ENCODE data around the gene RNF14. TPM values are rescaled to one million over a fixed set of nuclear protein-coding genes. Genes with fewer than 3 reads are reported as not detected.

The RNF14 gene
- total RNA-seq, 1 experiment from 2014 or later = 20.5 TPM

- ATAC-seq (peak; percentile 57), DNase-seq (ENCODE audit: low spot score) (peak; percentile 52)
- Mint-ChIP-seq H3K9me3 (no peaks in the 10 kb centered on the region), H3K4me1 (peaks cover 9% of the 10 kb centered on the region), H3K36me3 (peaks cover 17% of the 10 kb centered on the region), H3K27ac (peak within 1 kb of the TSS; percentile 86), H3K4me3 (peak within 1 kb of the TSS; percentile 81), H3K27me3 (ENCODE audit: low read depth) (peaks cover 2% of the 10 kb centered on the region; the same call in 1 of the 2 replicates)
- ChIA-PET CTCF (interaction anchor here (0.6 to 4.6 kb wide), 34 partner anchors 12 to 700 kb away, joined by 3 to 63 read pairs (median 6); partner anchors contain the start of genes DELE1, NDFIP1 and RNF14), POLR2A (interaction anchor here (0.8 to 1.4 kb wide), 4 partner anchors 12 to 131 kb away, joined by 3 to 4 read pairs (median 4); partner anchors contain the start of gene RNF14)
- TF ChIP-seq, protein P1, sequence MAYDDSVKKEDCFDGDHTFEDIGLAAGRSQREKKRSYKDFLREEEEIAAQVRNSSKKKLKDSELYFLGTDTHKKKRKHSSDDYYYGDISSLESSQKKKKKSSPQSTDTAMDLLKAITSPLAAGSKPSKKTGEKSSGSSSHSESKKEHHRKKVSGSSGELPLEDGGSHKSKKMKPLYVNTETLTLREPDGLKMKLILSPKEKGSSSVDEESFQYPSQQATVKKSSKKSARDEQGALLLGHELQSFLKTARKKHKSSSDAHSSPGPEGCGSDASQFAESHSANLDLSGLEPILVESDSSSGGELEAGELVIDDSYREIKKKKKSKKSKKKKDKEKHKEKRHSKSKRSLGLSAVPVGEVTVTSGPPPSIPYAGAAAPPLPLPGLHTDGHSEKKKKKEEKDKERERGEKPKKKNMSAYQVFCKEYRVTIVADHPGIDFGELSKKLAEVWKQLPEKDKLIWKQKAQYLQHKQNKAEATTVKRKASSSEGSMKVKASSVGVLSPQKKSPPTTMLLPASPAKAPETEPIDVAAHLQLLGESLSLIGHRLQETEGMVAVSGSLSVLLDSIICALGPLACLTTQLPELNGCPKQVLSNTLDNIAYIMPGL (CRISPR knock-in tag; IDR thresholded peaks at IDR 0.05) = 0 out of 2 replicates have a peak, but pooled peaks have one; percentile 17
- no peak for TF ChIP-seq TCF7 (CRISPR knock-in tag; IDR thresholded peaks at IDR 0.05; ENCODE audit: low read depth)
- TF ChIP-seq HMGA2 (CRISPR knock-in tag; IDR thresholded peaks at IDR 0.05) = no peak
- TF ChIP-seq PRDM15 (CRISPR knock-in tag; IDR thresholded peaks at IDR 0.05) = 0 out of 2 replicates have a peak, but pooled peaks have one; percentile 9
- TF ChIP-seq, protein P2, sequence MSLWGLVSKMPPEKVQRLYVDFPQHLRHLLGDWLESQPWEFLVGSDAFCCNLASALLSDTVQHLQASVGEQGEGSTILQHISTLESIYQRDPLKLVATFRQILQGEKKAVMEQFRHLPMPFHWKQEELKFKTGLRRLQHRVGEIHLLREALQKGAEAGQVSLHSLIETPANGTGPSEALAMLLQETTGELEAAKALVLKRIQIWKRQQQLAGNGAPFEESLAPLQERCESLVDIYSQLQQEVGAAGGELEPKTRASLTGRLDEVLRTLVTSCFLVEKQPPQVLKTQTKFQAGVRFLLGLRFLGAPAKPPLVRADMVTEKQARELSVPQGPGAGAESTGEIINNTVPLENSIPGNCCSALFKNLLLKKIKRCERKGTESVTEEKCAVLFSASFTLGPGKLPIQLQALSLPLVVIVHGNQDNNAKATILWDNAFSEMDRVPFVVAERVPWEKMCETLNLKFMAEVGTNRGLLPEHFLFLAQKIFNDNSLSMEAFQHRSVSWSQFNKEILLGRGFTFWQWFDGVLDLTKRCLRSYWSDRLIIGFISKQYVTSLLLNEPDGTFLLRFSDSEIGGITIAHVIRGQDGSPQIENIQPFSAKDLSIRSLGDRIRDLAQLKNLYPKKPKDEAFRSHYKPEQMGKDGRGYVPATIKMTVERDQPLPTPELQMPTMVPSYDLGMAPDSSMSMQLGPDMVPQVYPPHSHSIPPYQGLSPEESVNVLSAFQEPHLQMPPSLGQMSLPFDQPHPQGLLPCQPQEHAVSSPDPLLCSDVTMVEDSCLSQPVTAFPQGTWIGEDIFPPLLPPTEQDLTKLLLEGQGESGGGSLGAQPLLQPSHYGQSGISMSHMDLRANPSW (CRISPR knock-in tag; conservative IDR thresholded peaks at IDR 0.05; ENCODE audit: low read depth) = no peak
- TF ChIP-seq CREM (CRISPR knock-in tag; IDR thresholded peaks at IDR 0.05) = no peak
- TF ChIP-seq NR2C2 (CRISPR knock-in tag; IDR thresholded peaks at IDR 0.05) = no peak
- TF ChIP-seq SMAD4 (CRISPR knock-in tag; IDR thresholded peaks at IDR 0.05) = no peak
- TF ChIP-seq, protein P3, sequence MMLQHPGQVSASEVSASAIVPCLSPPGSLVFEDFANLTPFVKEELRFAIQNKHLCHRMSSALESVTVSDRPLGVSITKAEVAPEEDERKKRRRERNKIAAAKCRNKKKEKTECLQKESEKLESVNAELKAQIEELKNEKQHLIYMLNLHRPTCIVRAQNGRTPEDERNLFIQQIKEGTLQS (CRISPR knock-in tag; conservative IDR thresholded peaks at IDR 0.05) = no peak
- TF ChIP-seq, protein P4, sequence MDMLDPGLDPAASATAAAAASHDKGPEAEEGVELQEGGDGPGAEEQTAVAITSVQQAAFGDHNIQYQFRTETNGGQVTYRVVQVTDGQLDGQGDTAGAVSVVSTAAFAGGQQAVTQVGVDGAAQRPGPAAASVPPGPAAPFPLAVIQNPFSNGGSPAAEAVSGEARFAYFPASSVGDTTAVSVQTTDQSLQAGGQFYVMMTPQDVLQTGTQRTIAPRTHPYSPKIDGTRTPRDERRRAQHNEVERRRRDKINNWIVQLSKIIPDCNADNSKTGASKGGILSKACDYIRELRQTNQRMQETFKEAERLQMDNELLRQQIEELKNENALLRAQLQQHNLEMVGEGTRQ (CRISPR knock-in tag; IDR thresholded peaks at IDR 0.05) = peak; percentile 96
- TF ChIP-seq, protein P5, sequence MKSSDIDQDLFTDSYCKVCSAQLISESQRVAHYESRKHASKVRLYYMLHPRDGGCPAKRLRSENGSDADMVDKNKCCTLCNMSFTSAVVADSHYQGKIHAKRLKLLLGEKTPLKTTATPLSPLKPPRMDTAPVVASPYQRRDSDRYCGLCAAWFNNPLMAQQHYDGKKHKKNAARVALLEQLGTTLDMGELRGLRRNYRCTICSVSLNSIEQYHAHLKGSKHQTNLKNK (CRISPR knock-in tag; IDR thresholded peaks at IDR 0.05) = no peak
- TF ChIP-seq, protein P6, sequence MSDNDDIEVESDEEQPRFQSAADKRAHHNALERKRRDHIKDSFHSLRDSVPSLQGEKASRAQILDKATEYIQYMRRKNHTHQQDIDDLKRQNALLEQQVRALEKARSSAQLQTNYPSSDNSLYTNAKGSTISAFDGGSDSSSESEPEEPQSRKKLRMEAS (CRISPR knock-in tag; IDR thresholded peaks at IDR 0.05) = peak; percentile 21; the same call in 1 of the 2 replicates
- TF ChIP-seq SMAD3 (CRISPR knock-in tag; IDR thresholded peaks at IDR 0.05; ENCODE audit: borderline replicate concordance) = no peak
- TF ChIP-seq NR1H2 (CRISPR knock-in tag; IDR thresholded peaks at IDR 0.05) = no peak
- no peak for TF ChIP-seq FOXP4 (CRISPR knock-in tag; IDR thresholded peaks at IDR 0.05)
- TF ChIP-seq ATF6 (CRISPR knock-in tag; IDR thresholded peaks at IDR 0.05) = no peak
- TF ChIP-seq TEAD1 (CRISPR knock-in tag; IDR thresholded peaks at IDR 0.05) = no peak
- no peak for TF ChIP-seq E2F1 (CRISPR knock-in tag; IDR thresholded peaks at IDR 0.05)
- no peak; the same call in 1 of the 2 replicates for TF ChIP-seq ETV6 (CRISPR knock-in tag; IDR thresholded peaks at IDR 0.05)
- 0 out of 2 replicates have a peak, but pooled peaks have one; percentile 22 for TF ChIP-seq FOXK1 (CRISPR knock-in tag; IDR thresholded peaks at IDR 0.05)
- TF ChIP-seq GRHL2 (CRISPR knock-in tag; IDR thresholded peaks at IDR 0.05; ENCODE audit: insufficient replicate concordance, severe bottlenecking) = no peak
These were observed 44.0 kb downstream of the RNF14 start, which contains the start of gene GNPDA1 for GRCh38 chr5:142012792-142013388. Gene GNPDA1 (minus strand): TSS chr5:142013027. CDS start chr5:142012035, 992 bp downstream.
